Measurements from ENCODE around the gene RBBP8NL.

DNA sequence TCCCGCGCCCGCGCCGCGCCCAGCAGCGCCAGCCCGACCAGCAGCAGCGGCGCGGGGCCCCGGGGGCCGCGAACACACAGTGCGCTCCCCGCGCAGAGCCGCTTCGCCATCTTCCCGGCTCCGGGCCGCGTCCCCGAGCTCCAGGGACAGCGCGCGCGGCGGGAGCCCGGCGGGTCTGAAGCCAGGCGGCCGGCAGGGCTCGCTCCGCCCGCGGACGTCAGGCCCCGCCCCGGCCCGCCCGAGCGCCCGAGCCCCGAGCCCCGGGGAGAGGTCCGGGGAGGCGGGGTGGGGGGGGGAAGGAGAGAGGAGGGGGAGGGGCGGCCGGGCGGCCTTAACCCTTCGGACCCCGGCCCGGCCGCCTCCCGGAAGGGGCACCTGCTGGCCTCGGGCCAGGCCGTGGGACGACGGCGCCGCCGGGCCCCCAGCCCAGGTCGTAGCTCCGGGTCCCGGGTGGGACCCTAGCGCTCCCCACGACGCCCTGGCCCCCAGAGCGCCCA lies 60.2 kb downstream of the RBBP8NL start, which contains the start of gene LAMA5:
- TF ChIP-seq, protein P1, sequence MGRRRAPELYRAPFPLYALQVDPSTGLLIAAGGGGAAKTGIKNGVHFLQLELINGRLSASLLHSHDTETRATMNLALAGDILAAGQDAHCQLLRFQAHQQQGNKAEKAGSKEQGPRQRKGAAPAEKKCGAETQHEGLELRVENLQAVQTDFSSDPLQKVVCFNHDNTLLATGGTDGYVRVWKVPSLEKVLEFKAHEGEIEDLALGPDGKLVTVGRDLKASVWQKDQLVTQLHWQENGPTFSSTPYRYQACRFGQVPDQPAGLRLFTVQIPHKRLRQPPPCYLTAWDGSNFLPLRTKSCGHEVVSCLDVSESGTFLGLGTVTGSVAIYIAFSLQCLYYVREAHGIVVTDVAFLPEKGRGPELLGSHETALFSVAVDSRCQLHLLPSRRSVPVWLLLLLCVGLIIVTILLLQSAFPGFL (CRISPR knock-in tag; IDR thresholded peaks at IDR 0.05; ENCODE audit: borderline replicate concordance): no peak
- TF ChIP-seq, protein P2, sequence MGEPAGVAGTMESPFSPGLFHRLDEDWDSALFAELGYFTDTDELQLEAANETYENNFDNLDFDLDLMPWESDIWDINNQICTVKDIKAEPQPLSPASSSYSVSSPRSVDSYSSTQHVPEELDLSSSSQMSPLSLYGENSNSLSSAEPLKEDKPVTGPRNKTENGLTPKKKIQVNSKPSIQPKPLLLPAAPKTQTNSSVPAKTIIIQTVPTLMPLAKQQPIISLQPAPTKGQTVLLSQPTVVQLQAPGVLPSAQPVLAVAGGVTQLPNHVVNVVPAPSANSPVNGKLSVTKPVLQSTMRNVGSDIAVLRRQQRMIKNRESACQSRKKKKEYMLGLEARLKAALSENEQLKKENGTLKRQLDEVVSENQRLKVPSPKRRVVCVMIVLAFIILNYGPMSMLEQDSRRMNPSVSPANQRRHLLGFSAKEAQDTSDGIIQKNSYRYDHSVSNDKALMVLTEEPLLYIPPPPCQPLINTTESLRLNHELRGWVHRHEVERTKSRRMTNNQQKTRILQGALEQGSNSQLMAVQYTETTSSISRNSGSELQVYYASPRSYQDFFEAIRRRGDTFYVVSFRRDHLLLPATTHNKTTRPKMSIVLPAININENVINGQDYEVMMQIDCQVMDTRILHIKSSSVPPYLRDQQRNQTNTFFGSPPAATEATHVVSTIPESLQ (CRISPR knock-in tag; IDR thresholded peaks at IDR 0.05): no peak
- TF ChIP-seq, protein P3, sequence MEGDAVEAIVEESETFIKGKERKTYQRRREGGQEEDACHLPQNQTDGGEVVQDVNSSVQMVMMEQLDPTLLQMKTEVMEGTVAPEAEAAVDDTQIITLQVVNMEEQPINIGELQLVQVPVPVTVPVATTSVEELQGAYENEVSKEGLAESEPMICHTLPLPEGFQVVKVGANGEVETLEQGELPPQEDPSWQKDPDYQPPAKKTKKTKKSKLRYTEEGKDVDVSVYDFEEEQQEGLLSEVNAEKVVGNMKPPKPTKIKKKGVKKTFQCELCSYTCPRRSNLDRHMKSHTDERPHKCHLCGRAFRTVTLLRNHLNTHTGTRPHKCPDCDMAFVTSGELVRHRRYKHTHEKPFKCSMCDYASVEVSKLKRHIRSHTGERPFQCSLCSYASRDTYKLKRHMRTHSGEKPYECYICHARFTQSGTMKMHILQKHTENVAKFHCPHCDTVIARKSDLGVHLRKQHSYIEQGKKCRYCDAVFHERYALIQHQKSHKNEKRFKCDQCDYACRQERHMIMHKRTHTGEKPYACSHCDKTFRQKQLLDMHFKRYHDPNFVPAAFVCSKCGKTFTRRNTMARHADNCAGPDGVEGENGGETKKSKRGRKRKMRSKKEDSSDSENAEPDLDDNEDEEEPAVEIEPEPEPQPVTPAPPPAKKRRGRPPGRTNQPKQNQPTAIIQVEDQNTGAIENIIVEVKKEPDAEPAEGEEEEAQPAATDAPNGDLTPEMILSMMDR (IDR thresholded peaks at IDR 0.05): no peak
- TF ChIP-seq NR1H2 (CRISPR knock-in tag; IDR thresholded peaks at IDR 0.05) (no peak), FOXP1 (CRISPR knock-in tag; IDR thresholded peaks at IDR 0.05; ENCODE audit: borderline replicate concordance) (no peak), NR3C1 (CRISPR knock-in tag; conservative IDR thresholded peaks at IDR 0.05; ENCODE audit: low read depth) (no peak), SOX15 (CRISPR knock-in tag; IDR thresholded peaks at IDR 0.05) (no peak), MYBL2 (CRISPR knock-in tag; IDR thresholded peaks at IDR 0.05) (no peak), ZNF416 (CRISPR knock-in tag; IDR thresholded peaks at IDR 0.05) (no peak), RELA (CRISPR knock-in tag; IDR thresholded peaks at IDR 0.05; ENCODE audit: borderline replicate concordance) (no peak)
- TF ChIP-seq, protein P4, sequence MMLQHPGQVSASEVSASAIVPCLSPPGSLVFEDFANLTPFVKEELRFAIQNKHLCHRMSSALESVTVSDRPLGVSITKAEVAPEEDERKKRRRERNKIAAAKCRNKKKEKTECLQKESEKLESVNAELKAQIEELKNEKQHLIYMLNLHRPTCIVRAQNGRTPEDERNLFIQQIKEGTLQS (CRISPR knock-in tag; conservative IDR thresholded peaks at IDR 0.05): no peak

All from WTC11 (cell line).